H1 (cell line): ENCODE results near the gene OR13J1. TPM values are rescaled to one million over a fixed set of nuclear protein-coding genes. Genes with fewer than 3 reads are reported as not detected.
"Not testable (repeated sequence)": the region's sequence is repeated elsewhere in the genome, so short reads cannot be mapped to it uniquely, and the experiment has no call there.

Experiments
- CTCF ChIA-PET: fragments of 300-600 bp; sonication (Branson Sonifier 250); formaldehyde crosslinking; loops from one replicate; lab custom pipeline; 2021; ENCODE audit not compliant: partially characterized antibody; lab: Charles Lee
- POLR2A ChIA-PET: fragments of 300-600 bp; sonication (Branson Sonifier 250); formaldehyde crosslinking; loops from one replicate; lab custom pipeline; 2021; ENCODE audit warnings: inconsistent platforms; ENCODE audit not compliant: partially characterized antibody; lab: Charles Lee
- DNase-seq, 2 experiments: peaks; one replicate each; pipeline versions ENCODE4 v3.0.0 to v3.0.0-alpha.2; 2010 to 2022; ENCODE audit warnings: low spot score in 2 of 2, low read depth in 1 of 2, mixed read lengths in 1 of 2
- FAIRE-seq: peaks from 2 replicates; lab custom pipeline; 2011; peaks lifted over from hg19 to GRCh38; lab: Jason Lieb, UNC
- H2AFZ ChIP-seq: 2 replicates; pipeline ENCODE4 v1.8.1; 2012; ENCODE audit warnings: low read length, inconsistent platforms
- H2AK5ac ChIP-seq: 2 replicates; pipeline ENCODE4 v1.6.1; 2013; ENCODE audit warnings: low read depth, low read length
- H2BK120ac ChIP-seq: replicated peaks from 2 replicates; pipeline ENCODE3; 2013; ENCODE audit warnings: low read depth, low read length, inconsistent platforms
- H2BK12ac ChIP-seq: 2 replicates; pipeline ENCODE4 v1.6.1; 2013; ENCODE audit warnings: low read depth, low read length
- H2BK15ac ChIP-seq: 2 replicates; pipeline ENCODE4 v1.6.1; 2013; ENCODE audit warnings: low read length
- H2BK20ac ChIP-seq: 2 replicates; pipeline ENCODE4 v1.6.1; 2013; ENCODE audit warnings: low read length
- H2BK5ac ChIP-seq: 2 replicates; pipeline ENCODE4 v1.6.1; 2013; ENCODE audit warnings: low read depth, low read length
- H3K14ac ChIP-seq: 2 replicates; pipeline ENCODE4 v1.6.1; 2013; ENCODE audit warnings: inconsistent platforms; ENCODE audit not compliant: insufficient read length
- H3K18ac ChIP-seq: 2 replicates; pipeline ENCODE4 v1.6.1; 2013; ENCODE audit warnings: low read length; ENCODE audit errors: extremely low read depth
- H3K23ac ChIP-seq: 2 replicates; pipeline ENCODE4 v1.6.1; 2013; ENCODE audit warnings: inconsistent platforms; ENCODE audit not compliant: insufficient read length
- H3K23me2 ChIP-seq: 2 replicates; pipeline ENCODE4 v1.6.1; 2013; ENCODE audit warnings: low read depth, low read length
- H3K27ac ChIP-seq: 2 replicates; pipeline ENCODE4 v1.6.1; 2011; ENCODE audit warnings: low read depth, low read length, inconsistent platforms
- H3K27me3 ChIP-seq, 4 experiments: replicated peaks in 1 of 4; 1 replicate in 1 of 4; 2 replicates in 3 of 4; pipeline versions ENCODE4 v1.6.1 to v1.8.1; 2011 to 2013; ENCODE audit warnings: low read length in 3 of 4, mild to moderate bottlenecking in 3 of 4, inconsistent platforms in 2 of 4, mixed read lengths in 2 of 4, moderate library complexity in 1 of 4; ENCODE audit not compliant: control insufficient read depth in 3 of 4, insufficient read depth in 3 of 4; ENCODE audit errors: extremely low read depth in 1 of 4
- H3K36me3 ChIP-seq, 4 experiments: 2 replicates each; pipeline versions ENCODE4 v1.6.1 to v1.8.1; 2011 to 2013; ENCODE audit warnings: mild to moderate bottlenecking in 4 of 4, low read length in 3 of 4, moderate library complexity in 2 of 4, control low read depth in 1 of 4, inconsistent platforms in 1 of 4; ENCODE audit not compliant: insufficient read depth in 4 of 4, control insufficient read depth in 2 of 4
- H3K4ac ChIP-seq: replicated peaks from 2 replicates; pipeline ENCODE3; 2013; ENCODE audit warnings: low read length, low read depth, mixed read lengths, inconsistent platforms; ENCODE audit not compliant: insufficient read length
- H3K4me1 ChIP-seq, 4 experiments: replicated peaks in 1 of 4; 1 replicate in 1 of 4; 2 replicates in 3 of 4; pipeline versions ENCODE4 v1.6.1 to v1.8.1; 2011 to 2013; ENCODE audit warnings: low read length in 3 of 4, inconsistent platforms in 2 of 4, mixed read lengths in 1 of 4; ENCODE audit not compliant: insufficient read depth in 4 of 4, control insufficient read depth in 3 of 4
- H3K4me2 ChIP-seq, 2 experiments: 2 replicates each; pipeline versions ENCODE4 v1.6.1 to v1.8.1; 2011 to 2013; ENCODE audit warnings: low read depth in 2 of 2, low read length in 2 of 2, control low read depth in 1 of 2, inconsistent platforms in 1 of 2, mild to moderate bottlenecking in 1 of 2; ENCODE audit not compliant: insufficient read depth in 1 of 2
- H3K4me3 ChIP-seq, 4 experiments: fragments of 200-600, 300-600 bp in 1 of 4; sonication (generic), shearing (Covaris generic), sonication (Bioruptor Twin) in 1 of 4; 2 replicates each; pipeline versions ENCODE4 v1.5.1 to v1.8.1; 2011 to 2016; ENCODE audit warnings: low read length in 4 of 4, low read depth in 3 of 4, control low read depth in 2 of 4, inconsistent platforms in 2 of 4, mild to moderate bottlenecking in 2 of 4, mixed read lengths in 1 of 4, moderate library complexity in 1 of 4; ENCODE audit not compliant: insufficient read depth in 2 of 4; ENCODE audit errors: extremely low read depth in 1 of 4
- H3K56ac ChIP-seq: replicated peaks from 2 replicates; pipeline ENCODE3; 2013; ENCODE audit warnings: low read depth, mild to moderate bottlenecking, mixed read lengths, low read length, inconsistent platforms; ENCODE audit not compliant: insufficient read length
- H3K79me1 ChIP-seq: 2 replicates; pipeline ENCODE4 v1.6.1; 2013; ENCODE audit warnings: low read depth, low read length, control low read depth
- H3K79me2 ChIP-seq, 2 experiments: 2 replicates each; pipeline versions ENCODE4 v1.6.1 to v1.8.1; 2012 to 2013; ENCODE audit warnings: low read length in 2 of 2, mild to moderate bottlenecking in 2 of 2, inconsistent platforms in 1 of 2; ENCODE audit not compliant: insufficient read depth in 2 of 2, control insufficient read depth in 1 of 2
- H3K9ac ChIP-seq, 4 experiments: replicated peaks in 1 of 4; 1 replicate in 1 of 4; 2 replicates in 3 of 4; pipeline versions ENCODE4 v1.6.1 to v1.8.1; 2011 to 2013; ENCODE audit warnings: low read depth in 3 of 4, low read length in 3 of 4, control low read depth in 2 of 4, mild to moderate bottlenecking in 2 of 4, moderate library complexity in 2 of 4, inconsistent platforms in 1 of 4; ENCODE audit errors: extremely low read depth in 1 of 4
- H3K9me3 ChIP-seq, 2 experiments: 2 replicates each; pipeline versions ENCODE4 v1.6.1 to v1.8.1; 2012 to 2013; ENCODE audit warnings: mild to moderate bottlenecking in 2 of 2, moderate library complexity in 2 of 2, control low read depth in 1 of 2, inconsistent platforms in 1 of 2, low read depth in 1 of 2, low read length in 1 of 2, mixed read lengths in 1 of 2; ENCODE audit not compliant: insufficient read depth in 2 of 2
- H4K20me1 ChIP-seq, 2 experiments: replicated peaks in 1 of 2; 2 replicates each; pipeline versions ENCODE3 to v1.8.1; 2011 to 2013; ENCODE audit warnings: inconsistent platforms in 2 of 2, low read length in 2 of 2, mild to moderate bottlenecking in 1 of 2; ENCODE audit not compliant: insufficient read depth in 2 of 2, control insufficient read depth in 1 of 2
- H4K5ac ChIP-seq: 2 replicates; pipeline ENCODE4 v1.6.1; 2013; ENCODE audit warnings: low read length, low read depth, mixed read lengths, inconsistent platforms; ENCODE audit not compliant: insufficient read length
- H4K8ac ChIP-seq: 2 replicates; pipeline ENCODE4 v1.8.0; 2013; ENCODE audit warnings: mild to moderate bottlenecking, moderate library complexity, low read length, inconsistent platforms; ENCODE audit not compliant: insufficient read depth; ENCODE audit errors: extremely low read depth
- H4K91ac ChIP-seq: replicated peaks from 2 replicates; pipeline ENCODE3; 2013; ENCODE audit warnings: low read length, mixed read lengths, inconsistent platforms; ENCODE audit not compliant: insufficient read length
- WGBS, 2 experiments: shearing (Covaris generic) in 1 of 2; methylation state at CpG; one replicate each; pipeline versions ENCODE4 v1.1.6 to v1.1.7; 2013 to 2015; ENCODE audit warnings: low lambda C conversion rate in 2 of 2, mixed read lengths in 2 of 2, inconsistent platforms in 1 of 2, low coverage in 1 of 2, missing lambda C conversion rate in 1 of 2; ENCODE audit not compliant: insufficient replicate concordance in 2 of 2, insufficient coverage in 1 of 2, insufficient read length in 1 of 2; ENCODE audit errors: extremely low coverage in 1 of 2, missing lambda C conversion rate in 1 of 2; 5-methylcytosine and 5-hydroxymethylcytosine counted together
- polyA plus RNA-seq, 7 experiments: library from polyadenylated mRNA; depleted of rRNA in 3 of 7; stranded (reverse) in 5 of 7; unstranded in 2 of 7; fragments of >200 nt in 5 of 7; fragments of 200-250 nt in 2 of 7; gene quantifications; 1 replicate in 5 of 7; 2 replicates in 1 of 7; 4 replicates in 1 of 7; pipeline versions ENCODE4 v1.2.1 to v1.2.3, GENCODE V29; 2011 to 2013; ENCODE audit warnings: missing spikeins in 2 of 7, mixed read lengths in 2 of 7
- total RNA-seq: library from RNA; stranded (reverse); fragmentation: NEBNext Ultra II Directional; extraction: Animal tissue kit (Norgen Biotek cat#: 25700); gene quantifications from 2 replicates; pipeline ENCODE4 v1.2.1, GENCODE V29; 2021

Gene OR13J1
- total and polyA plus RNA-seq, 2 of the 8 experiments (the other 6 are each of a cell fraction or from before 2014, with no cell fraction given), result not detected

DNA sequence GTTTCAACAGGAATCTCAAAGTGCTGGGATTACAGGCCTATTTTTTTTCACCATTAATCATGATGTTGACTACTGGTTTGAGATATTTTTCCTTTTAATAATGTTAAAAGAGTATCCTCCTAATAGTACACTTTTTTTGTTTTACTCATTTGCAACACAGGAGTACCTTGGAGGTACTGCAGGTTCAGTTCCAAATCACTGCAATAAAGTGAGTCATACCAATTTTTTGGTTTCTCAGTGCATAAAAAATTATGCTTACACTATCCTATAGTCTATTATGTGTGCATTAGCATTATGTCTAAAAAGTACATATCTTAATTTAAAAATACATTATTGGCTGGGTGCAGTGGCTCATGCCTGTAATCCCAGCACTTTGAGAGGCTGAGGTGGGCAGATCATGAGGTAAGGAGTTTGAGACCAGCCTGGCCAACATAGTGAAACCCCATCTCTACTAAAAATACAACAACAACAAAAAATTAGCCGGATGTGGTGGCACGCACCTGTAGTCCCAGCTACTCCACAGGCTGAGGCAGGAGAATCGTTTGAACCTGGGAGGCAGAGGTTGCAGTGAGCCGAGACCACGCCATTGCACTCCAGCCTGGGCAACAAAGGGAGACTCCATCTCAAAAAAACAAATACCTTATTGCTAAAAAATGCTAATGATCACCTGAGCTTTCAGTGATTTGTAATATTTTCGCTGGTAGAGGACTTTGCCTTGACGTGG is 27.3 kb upstream of the OR13J1 start:
- ChIA-PET POLR2A (interaction anchor here (0.7 kb wide), 1 partner anchor 11 kb away, joined by 3 read pairs; no protein-coding TSS in a partner anchor), CTCF (interaction anchor here (0.9 to 4.4 kb wide), 9 partner anchors 9 to 107 kb away, joined by 3 to 20 read pairs (median 5); no protein-coding TSS in a partner anchor)
- not testable (repeated sequence) for H3K36me3 ChIP-seq, H3K18ac ChIP-seq, H3K4me1 ChIP-seq, H2BK12ac ChIP-seq, H3K27me3 ChIP-seq, H2AFZ ChIP-seq, H3K9me3 ChIP-seq, H4K8ac ChIP-seq, H4K20me1 ChIP-seq, DNase-seq, H2AK5ac ChIP-seq, H3K79me2 ChIP-seq, H3K4ac ChIP-seq, H3K4me3 ChIP-seq, H2BK120ac ChIP-seq, H2BK5ac ChIP-seq, H3K9ac ChIP-seq, H3K56ac ChIP-seq, H2BK15ac ChIP-seq, H3K79me1 ChIP-seq, FAIRE-seq, H3K14ac ChIP-seq, H3K27ac ChIP-seq, H3K4me2 ChIP-seq, H4K5ac ChIP-seq, H4K91ac ChIP-seq, H2BK20ac ChIP-seq, H3K23ac ChIP-seq, H3K23me2 ChIP-seq
- WGBS, 2 experiments, result 86% methylated on average over 7 of the region's 7 CpGs; no CpG with 5 or more reads in 1 of the 2 experiments
